Endothelial cell of hepatic sinusoid (primary cell): ENCODE measurements around the gene SLX9.
"Not testable (repeated sequence)": the region's sequence is repeated elsewhere in the genome, so short reads cannot be mapped to it uniquely, and the experiment has no call there.

Source experiments
- in situ Hi-C: cut with HindIII; loops from 2 replicates; pipeline ENCODE4 v1.10.0; 2017; ENCODE audit warnings: low sequenced_read_pairs

Gene SLX9

DNA sequence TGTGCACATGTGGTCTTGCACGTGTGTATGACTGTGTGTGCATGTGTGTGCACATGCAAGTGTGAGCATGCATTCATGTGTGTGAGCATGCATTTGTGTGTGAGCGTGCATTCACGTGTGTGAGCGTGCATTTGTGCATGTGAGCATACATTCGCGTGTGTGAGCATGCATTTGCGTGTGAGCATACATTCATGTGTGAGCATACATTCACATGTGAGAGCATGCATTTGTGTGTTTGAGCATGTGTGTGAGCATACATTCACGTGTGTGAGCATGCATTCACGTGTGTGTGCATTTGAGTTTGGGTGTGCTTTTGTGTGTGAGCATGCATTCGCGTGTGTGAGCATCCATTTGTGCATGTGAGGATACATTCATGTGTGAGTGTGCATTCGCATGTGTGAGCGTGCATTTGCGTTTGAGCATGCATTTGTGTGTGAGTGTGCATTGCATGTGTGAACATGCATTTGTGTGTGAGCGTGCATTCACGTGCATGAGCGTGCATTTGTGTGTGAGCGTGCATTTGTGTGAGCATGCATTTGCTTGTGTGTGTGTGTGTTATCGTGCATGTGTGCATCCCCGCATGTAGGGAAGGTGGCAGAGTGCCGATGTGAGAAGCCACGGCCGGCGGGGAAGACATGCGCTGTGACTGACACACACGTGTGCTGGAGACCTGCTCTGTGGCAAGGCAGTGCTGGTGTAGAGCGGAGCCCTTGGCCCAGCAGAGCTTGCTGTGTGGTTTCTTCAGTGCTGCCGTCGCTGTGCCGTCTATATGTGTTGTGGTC lies 37.4 kb upstream of the SLX9 start:
- in situ Hi-C loops: no loop called here

DNA sequence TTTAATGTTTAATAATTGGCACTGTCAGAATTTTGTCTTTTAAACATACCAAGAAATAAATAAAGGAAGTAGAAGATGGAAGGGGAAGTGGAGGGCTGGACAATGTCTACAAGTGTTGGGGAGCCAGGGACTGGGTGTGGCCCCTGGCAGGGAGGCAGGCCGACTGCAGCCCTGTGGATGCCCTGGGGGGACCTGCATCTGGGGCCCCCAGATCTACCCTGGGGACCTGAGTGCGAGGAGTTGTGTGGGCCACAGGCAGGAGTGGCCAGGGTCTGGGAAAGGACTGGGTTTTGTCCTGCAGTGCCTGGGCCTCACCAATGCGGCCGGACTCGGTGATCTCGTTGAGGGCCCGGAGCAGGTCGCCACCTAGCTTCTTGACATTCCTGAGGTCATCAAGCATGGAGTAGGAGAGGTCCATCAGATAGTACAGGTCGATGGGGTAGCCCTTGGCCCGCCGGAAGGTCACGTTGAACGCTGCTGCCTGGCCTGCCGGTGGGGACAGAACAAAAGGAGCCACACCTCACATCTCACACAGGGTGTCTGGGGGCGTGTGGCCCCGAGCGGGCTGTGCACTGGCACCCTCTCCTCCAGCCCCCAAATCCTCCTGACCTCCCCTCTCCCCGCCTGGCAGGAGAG lies 36.7 kb upstream of the SLX9 start:
- in situ Hi-C loops: no loop called here

DNA sequence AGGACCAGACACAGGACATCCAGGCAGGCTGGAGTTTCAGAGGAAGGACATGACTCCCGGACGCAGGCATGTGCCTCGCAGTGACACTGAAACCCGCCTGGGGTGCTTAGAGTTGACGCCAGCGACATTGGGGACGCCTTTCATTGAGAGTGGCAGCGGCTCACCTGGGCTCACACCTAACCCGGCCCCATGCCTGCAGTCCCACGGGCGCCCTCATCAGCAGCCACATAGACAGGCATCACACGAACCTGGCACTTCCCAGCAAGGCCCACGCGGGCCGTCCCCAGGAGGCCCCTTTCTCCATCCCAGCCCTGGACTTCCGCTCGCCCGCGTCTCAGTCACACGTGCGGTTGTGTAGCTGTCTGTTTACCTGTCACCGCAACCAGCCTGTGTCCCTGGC lies 36.1 kb upstream of the SLX9 start:
- in situ Hi-C loops: no loop called here

DNA sequence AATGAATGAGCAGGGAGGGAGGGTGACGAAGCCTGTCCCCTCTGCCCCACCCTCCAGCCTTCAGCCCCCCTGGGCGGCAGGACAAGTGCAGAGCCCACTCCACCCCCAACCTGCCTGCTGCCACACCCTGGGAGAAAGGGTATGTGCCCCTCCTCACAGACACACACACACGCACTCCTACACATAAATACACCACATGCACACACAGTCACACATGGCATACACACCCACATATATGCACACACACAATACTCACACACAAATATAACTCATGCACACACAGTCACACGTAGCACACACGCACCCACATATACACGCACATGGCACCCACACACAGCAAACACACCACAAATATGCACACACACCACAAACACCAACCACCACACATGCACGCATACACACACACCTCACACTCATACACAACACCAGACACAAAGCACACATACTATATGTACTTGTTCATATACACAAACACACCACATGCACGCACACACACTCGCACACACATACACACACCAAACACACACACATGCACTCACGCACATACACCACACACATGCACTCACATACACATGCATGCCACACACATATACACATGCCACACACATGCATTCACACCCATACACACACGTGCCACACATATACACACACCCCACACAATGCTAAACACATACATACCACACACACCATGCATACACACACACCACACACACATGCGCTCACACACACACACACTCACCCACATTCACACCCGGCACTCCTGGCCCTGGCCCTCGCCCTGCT lies 35.5 kb upstream of the SLX9 start:
- in situ Hi-C loops: no loop called here

DNA sequence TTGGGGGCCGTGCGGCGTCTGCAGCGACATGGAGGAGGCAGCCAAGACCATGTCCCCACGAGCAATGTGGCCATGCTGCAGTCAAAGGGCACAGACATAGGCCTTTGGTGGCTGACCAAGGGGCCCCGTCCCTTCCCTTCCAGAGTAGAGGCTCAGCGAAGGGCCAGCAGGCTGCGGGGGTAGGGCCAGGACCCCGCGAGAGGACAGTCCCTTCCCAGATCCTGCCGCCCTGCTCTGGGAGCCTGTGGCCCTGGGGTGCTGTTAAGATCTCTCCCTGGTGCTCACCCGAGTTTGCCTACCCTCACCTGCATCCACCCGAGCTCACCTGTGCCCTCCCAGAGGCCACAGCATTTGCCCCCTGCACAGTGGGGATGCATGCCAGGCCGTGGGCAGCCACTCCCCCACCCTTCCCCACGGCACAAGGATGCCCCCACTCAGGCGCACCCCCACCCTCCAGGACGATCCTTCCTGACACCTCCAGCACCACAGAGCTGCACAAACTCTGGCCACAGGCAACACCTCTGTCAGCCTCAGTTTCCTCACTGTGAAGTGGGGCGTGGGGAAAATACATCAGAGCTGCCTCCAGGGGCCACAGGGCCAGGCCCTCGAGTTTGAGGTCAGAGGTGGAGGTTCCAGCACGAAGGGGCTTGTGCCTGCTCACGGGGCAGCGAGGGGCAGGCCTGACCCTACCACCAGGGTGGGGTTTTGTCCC lies 34.7 kb upstream of the SLX9 start:
- in situ Hi-C loops: no loop called here

DNA sequence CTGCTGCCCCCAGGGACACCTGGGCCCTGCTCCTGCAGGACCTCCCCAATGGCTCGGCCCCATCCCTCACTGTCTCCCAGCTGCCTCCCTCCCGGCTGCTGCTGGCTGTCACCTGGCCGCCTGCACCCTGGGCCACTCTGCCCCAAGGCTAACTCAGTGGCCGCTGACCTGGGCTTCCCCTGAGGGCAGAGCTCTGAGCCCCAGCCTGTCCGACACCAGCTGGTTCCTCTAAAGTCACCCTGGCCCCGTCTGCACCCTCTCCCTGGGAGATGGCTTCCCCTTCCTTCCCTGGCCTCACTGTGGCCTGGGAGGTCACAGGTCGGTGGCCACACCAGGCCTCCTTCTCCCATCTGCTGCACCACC lies 34.1 kb upstream of the SLX9 start:
- in situ Hi-C loops: no loop called here

DNA sequence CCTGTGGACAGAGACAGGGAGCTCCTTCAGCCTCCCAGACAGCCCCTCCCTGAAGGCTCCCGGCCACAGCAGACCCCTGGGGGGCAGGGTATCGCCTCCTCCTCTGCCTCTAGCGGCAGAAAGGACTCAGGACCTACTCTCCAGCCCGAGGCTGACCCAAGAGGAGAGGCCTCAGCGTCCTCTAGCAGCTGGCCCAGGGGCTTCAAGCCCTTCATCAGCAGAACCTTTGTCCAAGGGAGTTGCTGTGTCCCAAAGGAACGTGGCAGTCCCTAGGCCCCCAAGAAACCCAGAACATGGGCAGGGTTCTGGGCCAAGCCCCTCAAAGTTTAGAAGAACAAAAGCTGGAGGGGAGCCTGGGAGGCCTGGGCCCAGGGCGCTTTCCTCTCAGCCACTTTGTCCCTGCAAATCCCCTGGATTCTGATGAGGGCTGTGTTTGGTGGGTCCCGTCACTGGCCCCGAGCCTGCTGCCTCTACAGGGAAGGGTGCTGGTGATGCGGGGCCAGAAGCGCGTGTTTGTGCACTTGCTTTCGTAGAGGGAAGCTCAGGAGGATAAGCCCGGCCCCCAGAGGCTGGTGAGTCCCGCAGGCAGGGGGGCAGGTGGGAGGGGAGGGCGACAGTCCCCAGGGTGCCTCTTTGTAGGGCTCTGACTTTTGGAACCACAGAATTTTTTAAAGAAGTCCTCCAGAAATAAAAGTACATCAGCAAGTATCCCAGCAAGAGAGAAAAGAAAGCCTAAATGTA lies 32.4 kb upstream of the SLX9 start:
- in situ Hi-C loops: no loop called here

DNA sequence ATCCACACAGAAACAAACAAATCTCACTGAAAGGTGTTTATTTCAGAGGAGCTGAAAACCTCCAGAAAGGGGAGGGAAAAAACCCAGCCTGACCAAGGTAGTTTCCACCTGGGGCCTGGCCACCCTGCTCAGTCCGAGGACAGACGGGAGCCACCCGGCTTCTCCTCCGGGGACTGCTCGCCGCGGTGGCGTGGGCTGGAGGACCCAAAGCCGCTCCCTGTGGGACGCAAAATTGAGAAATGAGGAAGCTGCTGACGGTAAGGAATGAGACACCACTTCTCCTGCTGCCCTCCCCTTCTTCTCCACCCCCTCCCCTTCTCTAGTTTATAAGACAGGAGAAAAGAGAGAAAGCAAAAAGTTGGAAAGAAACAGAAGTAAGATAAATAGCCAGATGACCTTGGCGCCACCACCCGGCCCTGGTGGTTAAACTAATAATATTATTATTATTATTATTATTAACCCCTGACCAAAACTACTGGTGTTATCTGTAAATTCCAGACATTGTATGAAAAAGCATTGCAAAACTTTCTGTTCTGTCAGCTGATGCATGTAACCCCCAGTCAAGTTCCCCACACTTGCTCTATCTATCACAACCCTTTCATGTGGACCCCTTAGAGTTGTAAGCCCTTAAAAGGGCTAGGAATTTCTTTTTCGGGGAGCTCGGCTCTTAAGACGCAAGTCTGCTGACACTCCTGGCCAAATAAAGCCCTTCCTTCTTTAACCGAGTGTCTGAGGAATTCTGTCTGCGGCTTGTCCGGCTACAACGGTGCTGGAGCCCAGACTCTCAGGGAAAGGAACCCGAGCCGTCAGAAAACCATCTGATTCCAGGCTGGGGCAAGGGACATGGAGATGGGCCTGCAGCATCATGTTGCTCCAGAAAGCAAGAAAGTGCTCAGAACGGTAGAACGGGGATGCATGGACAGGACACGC lies 31.6 kb upstream of the SLX9 start:
- in situ Hi-C loops: no loop called here

DNA sequence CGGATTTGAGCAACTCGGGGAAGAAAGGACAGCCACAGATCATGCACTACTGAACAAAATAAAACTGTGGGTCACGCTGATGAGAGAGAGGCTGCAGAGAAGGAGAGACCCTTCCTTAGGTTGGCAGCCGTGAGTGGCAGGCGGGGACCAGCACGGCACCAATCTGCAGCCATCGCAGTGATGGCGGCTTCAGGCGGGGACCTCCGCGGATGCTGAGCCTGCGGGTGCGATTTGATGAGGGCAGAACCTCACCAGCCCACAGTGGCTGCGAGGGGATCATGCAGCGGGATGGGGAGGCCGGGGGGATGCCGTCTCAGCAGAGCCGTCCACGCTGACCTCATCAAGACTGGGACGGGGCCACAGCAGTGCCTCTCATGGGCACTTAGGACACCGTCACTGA lies 30.9 kb upstream of the SLX9 start:
- in situ Hi-C loops: no loop called here

DNA sequence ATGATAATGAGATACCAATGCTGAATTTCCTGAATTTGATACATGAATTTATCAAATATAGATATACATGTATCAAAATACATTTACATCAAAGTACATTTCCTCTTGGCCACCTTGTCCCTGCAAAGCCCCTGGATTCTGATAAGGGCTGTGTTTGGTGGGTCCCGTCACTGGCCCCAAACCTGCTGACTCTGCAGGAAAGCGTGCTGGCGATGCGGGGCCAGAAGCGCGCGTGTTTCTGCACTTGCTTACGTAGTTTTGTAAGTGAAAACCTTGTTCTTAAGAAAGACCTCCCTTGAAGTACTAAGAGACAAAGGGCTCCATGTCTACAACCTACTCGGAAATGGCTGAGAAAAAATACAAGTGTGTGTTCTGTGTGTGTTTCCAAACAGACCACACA lies 30.1 kb upstream of the SLX9 start:
- in situ Hi-C loops: no loop called here

DNA sequence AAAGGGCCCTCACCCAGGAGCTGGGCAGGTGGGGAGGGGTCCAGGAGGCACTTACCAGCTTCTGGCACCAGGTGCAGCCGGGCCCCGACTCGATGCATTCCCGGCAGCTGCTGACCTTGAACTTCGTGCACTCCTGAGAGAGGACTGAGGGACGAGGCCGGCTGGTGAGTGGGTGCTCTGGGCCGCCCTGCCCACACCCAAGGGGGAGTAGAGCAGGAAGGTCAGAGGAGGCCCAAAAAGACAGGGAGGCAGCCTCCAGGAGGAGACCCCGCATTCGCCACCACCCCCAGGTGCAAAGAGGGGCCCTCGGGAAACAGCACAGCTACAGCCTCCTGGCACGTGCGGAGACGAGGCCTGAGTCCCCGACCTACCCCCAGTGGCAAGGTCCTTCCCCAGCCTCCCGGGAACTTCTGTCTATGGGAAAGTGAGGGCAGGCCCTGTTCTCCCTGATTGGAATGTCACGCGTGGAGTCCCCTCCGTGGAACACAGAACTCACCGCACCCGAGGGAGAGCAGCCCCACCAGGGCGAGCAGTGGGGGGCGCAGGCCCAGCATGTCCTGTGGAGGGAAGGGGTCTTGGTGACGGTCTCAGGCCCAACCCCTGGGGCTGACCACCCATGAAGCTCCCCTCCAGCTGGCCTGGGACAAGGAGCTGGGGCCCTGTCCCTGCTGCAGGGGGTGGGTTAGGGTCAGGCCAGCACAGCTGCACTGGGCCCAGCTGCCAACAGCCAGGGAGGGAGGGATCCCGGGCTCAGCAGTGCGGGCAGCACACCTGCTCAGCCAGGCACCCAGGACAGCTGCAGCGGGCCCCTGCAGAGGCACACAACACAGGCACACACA lies 29.4 kb upstream of the SLX9 start:
- in situ Hi-C loops: no loop called here

DNA sequence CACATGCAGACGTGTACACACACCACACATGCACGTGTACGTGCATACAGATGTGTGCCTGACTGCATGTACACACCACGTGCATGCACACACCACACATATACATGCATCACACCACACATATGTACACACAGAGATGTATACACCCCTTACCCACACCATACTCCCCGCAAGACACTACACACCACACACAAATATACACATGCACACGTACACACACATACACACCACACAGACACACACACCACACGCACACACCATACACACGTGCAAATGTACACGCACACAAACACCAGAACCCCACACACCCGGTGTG lies 28.8 kb upstream of the SLX9 start:
- in situ Hi-C loops: no loop called here

DNA sequence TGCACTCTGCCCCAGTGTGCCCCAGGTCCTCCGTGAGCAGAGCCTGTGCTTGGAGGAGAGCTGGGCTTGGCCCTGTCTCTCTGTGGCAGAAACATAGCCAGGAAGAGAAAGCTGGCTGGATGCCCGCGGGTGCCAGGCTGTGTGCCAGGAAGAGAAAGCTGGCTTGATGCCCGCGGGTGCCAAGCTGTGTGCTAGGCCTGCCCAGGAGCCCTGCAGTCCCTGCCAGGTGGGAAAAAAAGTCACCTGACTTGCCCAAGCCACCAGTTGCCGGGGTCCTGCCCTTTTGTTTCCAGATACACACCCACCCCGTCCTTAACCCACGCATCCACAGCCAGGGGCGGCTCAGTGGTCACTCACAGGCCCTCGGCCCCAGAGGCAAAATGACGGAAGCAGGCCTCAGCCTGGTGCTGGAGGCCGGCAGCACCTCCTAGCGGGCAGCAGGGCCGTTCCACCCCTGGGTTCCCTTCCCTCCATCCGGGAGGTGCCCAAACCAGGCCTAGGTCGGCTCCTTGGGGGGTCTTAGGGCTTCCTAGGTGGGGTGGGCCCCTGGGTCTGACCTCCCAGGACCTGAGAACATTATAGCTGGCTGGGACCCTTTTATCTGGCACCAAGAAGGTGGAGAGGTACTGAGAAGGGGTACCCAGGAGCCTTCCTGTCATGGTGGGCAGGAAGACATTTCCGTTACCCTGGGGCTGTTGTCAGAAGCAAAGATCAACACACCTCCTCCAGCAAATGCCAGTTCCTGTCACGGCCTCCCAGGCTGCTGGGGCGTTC lies 28.3 kb upstream of the SLX9 start:
- in situ Hi-C loops: no loop called here

DNA sequence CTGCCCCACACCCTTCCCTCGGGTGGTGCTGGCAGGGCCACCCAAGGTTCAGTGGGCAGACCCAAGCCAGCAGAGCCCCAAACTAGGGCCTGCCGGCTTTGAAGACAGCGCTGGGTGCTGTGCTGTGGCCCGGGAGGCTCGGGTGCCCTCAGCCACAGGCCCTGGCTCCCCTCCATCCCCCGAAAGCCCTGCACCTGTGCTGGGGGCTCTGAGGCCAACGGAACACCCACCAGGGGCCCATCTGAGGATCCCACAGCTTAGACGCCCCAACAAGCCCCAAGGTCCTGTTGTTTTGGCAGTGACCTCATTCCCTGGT lies 27.7 kb upstream of the SLX9 start:
- in situ Hi-C loops: no loop called here

DNA sequence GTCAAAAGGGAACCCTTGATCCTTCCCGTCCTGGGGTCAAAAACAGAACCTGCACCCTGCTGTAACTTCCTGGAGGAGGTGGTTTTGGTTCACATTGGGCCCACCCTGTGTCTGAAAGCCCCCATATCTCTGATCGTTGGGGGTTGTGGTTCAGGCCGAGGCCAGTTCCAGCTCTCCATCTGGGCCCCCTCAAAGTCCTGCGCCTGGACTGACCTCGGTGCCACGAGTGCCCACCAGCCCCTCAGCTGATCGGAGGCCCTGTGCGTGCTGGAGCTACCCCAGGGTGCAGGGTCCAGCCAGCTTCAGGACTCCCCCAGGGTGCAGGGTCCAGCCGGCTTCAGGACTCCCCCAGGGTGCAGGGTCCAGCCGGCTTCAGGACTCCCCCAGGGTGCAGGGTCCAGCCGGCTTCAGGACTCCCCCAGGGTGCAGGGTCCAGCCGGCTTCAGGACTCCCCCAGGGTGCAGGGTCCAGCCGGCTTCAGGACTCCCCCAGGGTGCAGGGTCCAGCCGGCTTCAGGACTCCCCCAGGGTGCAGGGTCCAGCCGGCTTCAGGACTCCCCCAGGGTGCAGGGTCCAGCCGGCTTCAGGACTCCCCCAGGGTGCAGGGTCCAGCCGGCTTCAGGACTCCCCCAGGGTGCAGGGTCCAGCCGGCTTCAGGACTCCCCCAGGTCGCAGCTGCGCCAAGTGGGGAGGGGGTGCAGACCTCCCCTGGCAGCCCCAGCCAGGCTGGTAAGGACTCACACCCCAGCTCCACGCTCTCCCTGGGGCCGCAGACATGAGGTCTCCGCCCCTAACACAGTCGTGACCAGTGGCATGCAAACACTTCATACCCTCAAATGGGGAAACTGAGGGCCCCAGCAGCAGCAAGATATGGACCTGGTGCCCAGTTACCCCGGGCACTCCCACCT lies 27.1 kb upstream of the SLX9 start:
- in situ Hi-C loops: not testable (repeated sequence)

DNA sequence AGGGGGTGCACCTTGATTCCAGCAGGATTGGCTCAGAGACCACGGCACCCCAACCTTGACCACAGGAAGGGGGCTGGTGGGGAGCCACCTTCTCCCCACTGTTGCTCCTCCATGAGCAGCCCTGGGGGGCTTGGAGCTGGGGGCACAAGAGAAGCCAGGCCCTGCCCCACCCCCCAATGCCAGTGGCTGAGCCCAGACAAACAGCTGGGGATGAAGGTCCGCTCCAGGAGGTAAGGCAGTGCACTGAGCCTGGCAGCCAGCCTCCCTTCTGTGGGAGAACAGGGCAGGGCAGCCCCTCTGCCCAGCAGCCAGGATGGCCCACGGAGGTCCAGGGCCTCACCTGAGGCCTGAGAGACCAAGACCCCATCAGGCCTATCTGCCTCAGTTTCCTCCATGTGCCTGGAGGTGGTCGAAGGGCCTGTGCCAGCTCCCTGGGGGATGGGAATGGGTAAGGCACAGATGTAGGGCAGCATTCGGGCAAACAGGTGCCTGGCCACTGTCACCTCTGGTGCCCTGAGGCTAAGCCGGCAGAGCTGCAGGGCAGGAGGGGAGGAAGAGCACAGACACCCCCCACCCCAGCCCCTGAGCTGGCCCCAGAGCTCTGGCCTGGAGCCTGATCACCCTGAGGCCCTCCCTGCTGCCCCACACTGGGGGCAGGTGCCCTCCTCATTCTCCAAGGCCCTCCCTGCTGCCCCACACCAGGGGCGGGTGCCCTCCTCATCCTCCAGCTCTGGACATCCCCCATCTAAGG lies 26.2 kb upstream of the SLX9 start:
- in situ Hi-C loops: no loop called here
